Measurements from ENCODE around the gene PNMA6F.

Gene PNMA6F

DNA sequence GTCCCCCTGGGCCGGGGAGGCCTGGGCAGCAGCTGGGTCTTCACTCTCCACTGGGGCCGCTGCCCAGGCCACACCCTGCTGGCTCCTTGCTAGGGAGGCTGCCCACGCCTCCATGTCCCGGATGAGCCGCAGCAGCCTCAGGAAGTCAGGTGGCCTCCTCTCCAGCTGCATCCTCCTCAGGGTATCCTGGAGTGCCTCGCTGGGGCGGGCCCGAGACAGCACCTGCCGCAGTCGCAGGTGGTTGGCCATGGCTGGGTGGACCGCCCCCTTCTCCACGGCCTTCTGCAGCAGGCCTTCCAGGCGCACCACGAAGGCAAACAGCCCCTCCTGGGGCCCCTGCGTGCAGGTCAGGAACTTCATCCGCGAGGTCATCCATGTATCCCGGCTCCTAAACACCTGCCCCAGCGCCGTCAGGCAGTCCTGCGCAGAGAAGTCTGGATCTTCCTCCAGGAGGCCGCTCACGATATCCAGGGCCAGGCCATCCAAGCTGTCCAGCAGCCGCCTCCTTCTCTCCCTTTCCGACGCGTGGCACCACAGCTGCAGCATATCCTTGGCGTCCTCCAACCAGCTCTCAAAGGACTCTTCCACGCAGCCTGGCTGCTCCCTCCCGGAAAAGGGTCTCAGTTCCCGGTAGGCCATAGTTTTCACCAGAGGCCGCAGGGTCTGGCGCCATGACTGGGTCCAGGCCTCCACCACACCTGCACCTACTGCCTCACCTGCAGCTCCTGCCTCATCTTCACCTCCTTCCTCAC is 2.1 kb downstream of the PNMA6F start:
- TF ChIP-seq, protein P1, sequence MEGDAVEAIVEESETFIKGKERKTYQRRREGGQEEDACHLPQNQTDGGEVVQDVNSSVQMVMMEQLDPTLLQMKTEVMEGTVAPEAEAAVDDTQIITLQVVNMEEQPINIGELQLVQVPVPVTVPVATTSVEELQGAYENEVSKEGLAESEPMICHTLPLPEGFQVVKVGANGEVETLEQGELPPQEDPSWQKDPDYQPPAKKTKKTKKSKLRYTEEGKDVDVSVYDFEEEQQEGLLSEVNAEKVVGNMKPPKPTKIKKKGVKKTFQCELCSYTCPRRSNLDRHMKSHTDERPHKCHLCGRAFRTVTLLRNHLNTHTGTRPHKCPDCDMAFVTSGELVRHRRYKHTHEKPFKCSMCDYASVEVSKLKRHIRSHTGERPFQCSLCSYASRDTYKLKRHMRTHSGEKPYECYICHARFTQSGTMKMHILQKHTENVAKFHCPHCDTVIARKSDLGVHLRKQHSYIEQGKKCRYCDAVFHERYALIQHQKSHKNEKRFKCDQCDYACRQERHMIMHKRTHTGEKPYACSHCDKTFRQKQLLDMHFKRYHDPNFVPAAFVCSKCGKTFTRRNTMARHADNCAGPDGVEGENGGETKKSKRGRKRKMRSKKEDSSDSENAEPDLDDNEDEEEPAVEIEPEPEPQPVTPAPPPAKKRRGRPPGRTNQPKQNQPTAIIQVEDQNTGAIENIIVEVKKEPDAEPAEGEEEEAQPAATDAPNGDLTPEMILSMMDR (conservative IDR thresholded peaks at IDR 0.05; ENCODE audit: low read length) = no peak
- no peak overlapping the region for H3K4me3 ChIP-seq (ENCODE audit: low read length)
- DNase-seq (ENCODE audit: low read depth) = no peak

DNA sequence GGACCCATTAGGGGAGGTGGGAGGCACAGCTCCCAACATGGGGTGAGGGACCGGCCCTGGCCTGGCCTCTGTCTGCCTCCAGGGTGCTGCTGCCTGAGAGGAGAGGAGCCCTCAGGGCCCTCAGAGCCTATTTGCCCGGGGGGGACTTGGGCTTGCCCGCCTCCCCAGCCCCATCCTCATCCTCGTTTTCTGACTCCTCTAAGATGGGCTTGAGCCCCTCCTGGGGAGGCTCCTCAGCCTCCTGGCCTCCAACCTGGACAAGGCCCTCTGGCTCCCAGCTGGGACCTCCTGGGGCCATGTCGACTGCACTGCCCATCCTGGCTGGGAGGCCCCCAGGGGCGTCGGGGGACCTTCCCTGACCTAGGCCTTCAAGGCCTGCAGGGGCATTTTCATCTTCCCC is 2.8 kb downstream of the PNMA6F start:
- TF ChIP-seq, protein P1 (conservative IDR thresholded peaks at IDR 0.05; ENCODE audit: low read length) = no peak
- H3K4me3 ChIP-seq (ENCODE audit: low read length) = no peak overlapping the region
- no peak for DNase-seq (ENCODE audit: low read depth)

DNA sequence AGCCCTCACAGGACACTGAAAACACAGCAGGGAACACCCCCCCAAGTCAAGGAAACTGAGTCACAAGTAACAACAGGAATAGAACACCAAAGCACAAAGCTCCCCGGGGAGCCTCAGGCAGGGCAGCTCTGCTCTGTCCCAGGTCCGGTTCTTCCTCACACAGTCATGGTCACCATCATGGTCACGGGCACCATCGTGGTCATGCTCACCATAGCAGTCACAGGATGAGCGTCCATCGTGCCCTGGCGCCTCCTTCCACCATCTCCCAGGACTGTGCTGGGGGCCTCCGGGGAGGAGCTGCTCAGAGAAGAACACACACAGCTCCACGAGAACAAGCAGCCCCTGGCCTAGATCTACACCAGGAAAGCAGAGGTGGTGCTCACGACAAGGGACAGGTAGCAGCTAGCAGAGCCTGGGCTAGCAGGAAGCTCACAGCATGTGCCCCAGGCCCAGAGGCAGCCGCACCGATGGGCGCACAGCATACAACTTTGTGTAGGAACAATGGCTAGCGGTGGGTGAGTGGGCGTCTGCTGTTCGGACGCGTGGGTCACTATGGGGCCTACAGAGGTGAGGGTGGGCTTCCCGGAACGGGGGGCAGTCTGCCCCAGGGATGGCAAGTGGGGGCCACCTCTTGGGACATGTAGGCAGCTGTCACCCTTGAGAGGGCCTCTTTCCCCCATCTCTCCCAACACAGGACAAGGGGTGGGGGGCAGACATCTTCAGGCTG is 3.4 kb downstream of the PNMA6F start:
- DNase-seq (ENCODE audit: low read depth) = no peak
- no peak overlapping the region for H3K4me3 ChIP-seq (ENCODE audit: low read length)
- TF ChIP-seq, protein P1 (conservative IDR thresholded peaks at IDR 0.05; ENCODE audit: low read length) = no peak

DNA sequence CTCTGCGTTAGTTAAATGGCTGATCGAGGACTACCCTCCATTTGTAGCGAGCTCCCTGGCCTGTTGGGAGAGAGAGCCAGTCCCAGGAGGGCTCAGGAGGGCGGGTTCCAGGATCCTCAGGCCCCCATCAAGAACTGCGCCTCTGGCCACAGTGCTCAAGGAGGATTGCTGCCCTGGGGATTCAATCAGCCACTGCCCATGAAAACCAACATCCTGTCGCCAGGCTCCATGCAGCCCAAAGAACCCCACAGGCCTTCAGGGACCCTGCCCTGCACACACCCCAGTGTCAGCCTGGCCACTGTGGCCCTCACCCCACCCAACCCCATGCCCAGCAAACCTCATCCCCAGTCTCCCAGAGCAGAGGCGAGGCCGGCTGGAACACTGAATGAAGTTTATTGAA is 4.3 kb downstream of the PNMA6F start:
- TF ChIP-seq, protein P1 (conservative IDR thresholded peaks at IDR 0.05; ENCODE audit: low read length) = no peak
- DNase-seq (ENCODE audit: low read depth) = no peak
- no peak overlapping the region for H3K4me3 ChIP-seq (ENCODE audit: low read length)

DNA sequence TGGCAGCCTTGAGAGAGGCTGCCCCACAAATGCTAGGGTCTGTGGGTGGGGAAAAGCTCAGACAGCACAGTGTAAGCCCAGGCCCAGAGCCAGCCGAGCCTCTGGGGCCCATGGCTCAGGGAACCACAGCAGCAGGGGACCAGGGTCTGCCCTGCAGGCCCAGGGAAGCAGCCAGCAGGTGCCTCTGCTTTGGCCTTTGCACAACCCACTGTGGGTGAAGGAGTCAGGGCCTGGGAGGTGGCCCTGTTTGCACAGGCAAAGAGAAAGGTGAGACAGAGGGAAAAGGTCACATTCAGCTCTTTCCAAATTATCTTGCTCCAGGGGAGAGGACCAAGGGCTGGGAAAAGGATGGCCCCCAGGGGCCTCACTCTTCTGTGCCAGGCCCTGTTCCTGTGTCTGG is 8.7 kb downstream of the PNMA6F start:
- TF ChIP-seq, protein P1 (conservative IDR thresholded peaks at IDR 0.05; ENCODE audit: low read length) = no peak
- H3K4me3 ChIP-seq (ENCODE audit: low read length) = no peak overlapping the region
- DNase-seq (ENCODE audit: low read depth) = no peak

DNA sequence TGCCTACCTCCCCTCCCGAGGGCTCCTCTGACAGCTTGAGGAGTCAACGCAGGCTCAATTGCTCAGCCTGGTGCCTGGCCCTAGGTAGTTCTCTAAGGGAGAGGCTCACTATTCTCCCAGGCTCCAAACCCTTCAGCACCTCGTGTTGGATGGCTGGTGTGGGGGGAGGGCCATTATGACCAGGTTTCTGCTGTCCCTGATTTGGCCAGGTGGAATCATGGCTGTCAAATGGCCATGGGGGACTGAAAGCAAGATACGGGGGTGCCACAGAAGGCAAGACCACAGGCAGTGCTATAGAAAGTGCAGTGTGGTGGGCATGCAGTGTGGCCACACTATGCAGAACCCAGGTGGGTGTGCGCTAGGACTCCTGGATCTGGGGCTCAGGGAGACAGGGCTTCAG is 9.5 kb downstream of the PNMA6F start:
- no peak overlapping the region for H3K4me3 ChIP-seq (ENCODE audit: low read length)
- TF ChIP-seq, protein P1 (conservative IDR thresholded peaks at IDR 0.05; ENCODE audit: low read length) = no peak
- DNase-seq (ENCODE audit: low read depth) = no peak

DNA sequence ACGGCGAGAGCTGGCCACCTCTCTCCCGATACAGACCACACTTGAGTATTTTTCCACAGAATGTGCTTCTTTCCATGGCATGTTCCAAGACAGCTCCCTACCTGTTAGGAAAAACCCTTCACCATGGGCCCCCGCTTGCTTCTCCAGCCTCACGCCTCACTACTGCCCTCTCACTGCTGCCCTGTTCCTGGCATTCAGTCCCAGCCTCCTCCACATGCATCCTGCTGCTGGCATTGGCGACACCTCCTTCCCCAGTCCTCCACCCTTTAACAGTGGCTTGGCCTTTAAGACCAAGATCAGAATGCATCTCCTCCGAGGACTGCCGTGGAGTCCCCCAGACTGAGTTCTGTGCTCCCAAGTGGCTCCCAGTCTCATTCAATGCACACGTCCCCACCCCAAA is 10.7 kb downstream of the PNMA6F start:
- TF ChIP-seq, protein P1 (conservative IDR thresholded peaks at IDR 0.05; ENCODE audit: low read length) = no peak
- no peak for DNase-seq (ENCODE audit: low read depth)
- no peak overlapping the region for H3K4me3 ChIP-seq (ENCODE audit: low read length)

Measured in AG10803 (cell line).